Measurements from ENCODE around the gene AVPR1A.

DNA sequence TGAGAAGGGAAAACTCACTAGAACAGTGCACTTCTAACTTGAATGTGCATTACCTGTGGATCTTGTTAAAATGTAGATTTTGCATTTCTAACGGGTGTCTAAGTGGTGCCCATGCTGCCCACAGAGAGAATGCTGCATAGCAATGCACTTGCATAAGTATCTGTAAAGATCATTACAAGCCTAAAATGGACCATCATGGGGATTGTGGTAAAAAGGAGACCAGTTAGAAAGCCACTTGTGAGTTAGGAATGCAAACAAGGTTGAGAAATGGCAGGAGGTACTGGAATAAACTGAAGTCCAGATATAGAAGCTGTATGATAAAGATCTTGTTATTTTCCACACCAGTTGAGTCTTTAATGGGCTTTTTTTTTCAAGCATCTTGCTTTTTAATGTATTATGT is 18.8 kb downstream of the AVPR1A start:
- TF ChIP-seq, protein P1, sequence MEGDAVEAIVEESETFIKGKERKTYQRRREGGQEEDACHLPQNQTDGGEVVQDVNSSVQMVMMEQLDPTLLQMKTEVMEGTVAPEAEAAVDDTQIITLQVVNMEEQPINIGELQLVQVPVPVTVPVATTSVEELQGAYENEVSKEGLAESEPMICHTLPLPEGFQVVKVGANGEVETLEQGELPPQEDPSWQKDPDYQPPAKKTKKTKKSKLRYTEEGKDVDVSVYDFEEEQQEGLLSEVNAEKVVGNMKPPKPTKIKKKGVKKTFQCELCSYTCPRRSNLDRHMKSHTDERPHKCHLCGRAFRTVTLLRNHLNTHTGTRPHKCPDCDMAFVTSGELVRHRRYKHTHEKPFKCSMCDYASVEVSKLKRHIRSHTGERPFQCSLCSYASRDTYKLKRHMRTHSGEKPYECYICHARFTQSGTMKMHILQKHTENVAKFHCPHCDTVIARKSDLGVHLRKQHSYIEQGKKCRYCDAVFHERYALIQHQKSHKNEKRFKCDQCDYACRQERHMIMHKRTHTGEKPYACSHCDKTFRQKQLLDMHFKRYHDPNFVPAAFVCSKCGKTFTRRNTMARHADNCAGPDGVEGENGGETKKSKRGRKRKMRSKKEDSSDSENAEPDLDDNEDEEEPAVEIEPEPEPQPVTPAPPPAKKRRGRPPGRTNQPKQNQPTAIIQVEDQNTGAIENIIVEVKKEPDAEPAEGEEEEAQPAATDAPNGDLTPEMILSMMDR (IDR thresholded peaks at IDR 0.05; ENCODE audit: insufficient read depth, low read depth, low read length) = no peak
- no peak for TF ChIP-seq EZH2 (IDR thresholded peaks at IDR 0.05; ENCODE audit: insufficient read depth, low read length)

Data from astrocyte (in vitro differentiated cells and primary cell).